ENCODE results near the gene CITED4. TPM values are rescaled to one million over a fixed set of nuclear protein-coding genes. Genes with fewer than 3 reads are reported as not detected.
A peak's percentile ranks its signal among the peaks of the same experiment; 100 is the strongest.

CITED4 gene
- total and polyA plus RNA-seq, 10 of the 15 experiments (the other 5 are each of a cell fraction or from before 2014, with no cell fraction given): 0.13 to 0.64 (median 0.26) TPM; not detected in 6

GRCh38 chr1:40819101-40819500 lies 43.1 kb downstream of the CITED4 start (continued):
- no peak for TF ChIP-seq ZNF687 (IDR thresholded peaks at IDR 0.05)
- no peak for TF ChIP-seq HDAC6 (IDR thresholded peaks at IDR 0.05; ENCODE audit: unreplicated experiment)
- TF ChIP-seq POLR2AphosphoS2 (IDR thresholded peaks at IDR 0.05; ENCODE audit: low read depth, low read length): no peak
- no peak for TF ChIP-seq RAD21 (IDR thresholded peaks at IDR 0.05; ENCODE audit: insufficient read depth, low read depth, low read length)
- TF ChIP-seq POU2F2 (IDR thresholded peaks at IDR 0.05; ENCODE audit: borderline replicate concordance, low read depth, low read length): no peak

- ChIA-PET SMC1A (ENCODE audit: uncharacterized antibody, unreplicated experiment) (no interaction called here), RAD21 (ENCODE audit: unreplicated experiment) (no interaction called here), POLR2A (no interaction called here), CTCF (no interaction called here)
- DNase-seq (ENCODE audit: low read depth, low spot score) (no peak), ATAC-seq (peak; percentile 98), FAIRE-seq (no peak)
- Histone ChIP-seq H3K4me1 (ENCODE audit: control insufficient read depth, insufficient read depth, low read length) (peaks cover 4% of the 10 kb centered on the region; the same call in 1 of the 2 replicates), H3K9me3 (replicated peaks; ENCODE audit: control insufficient read depth, insufficient read depth, low read length) (no peaks in the 10 kb centered on the region), H2AFZ (ENCODE audit: control insufficient read depth, low read depth, low read length) (peak overlapping the region; percentile 87), H3K79me2 (ENCODE audit: control insufficient read depth, insufficient read depth, low read length) (no peaks in the 10 kb centered on the region), H3K27me3 (replicated peaks in 1 of 2; ENCODE audit: control insufficient read depth in 2 of 2, insufficient read depth in 2 of 2, low read length in 1 of 2) (no peaks in the 10 kb centered on the region; a peak in 1 of 4 replicates), H3K9ac (ENCODE audit: control insufficient read depth, insufficient read depth, low read length) (peak overlapping the region; percentile 34; the same call in 1 of the 2 replicates), H3K4me3 (peak overlapping the region; percentile 60; the same call in 1 of the 2 replicates), H3K36me3 (ENCODE audit: control insufficient read depth in 2 of 2, insufficient read depth in 2 of 2, low read length in 1 of 2) (no peaks in the 10 kb centered on the region), H4K20me1 (ENCODE audit: control insufficient read depth, insufficient read depth) (no peaks in the 10 kb centered on the region), H3K27ac (ENCODE audit: control insufficient read depth, insufficient read depth) (no peak overlapping the region), H3K4me2 (ENCODE audit: control insufficient read depth, insufficient read depth) (peak overlapping the region; percentile 96)
- in situ Hi-C loops (cut with MboI): no loop called here
- intact Hi-C loops (cut with micrococcal nuclease; ENCODE audit: unreplicated experiment): no loop called here
- WGBS (ENCODE audit: insufficient coverage, insufficient replicate concordance, low lambda C conversion rate, missing lambda C conversion rate): under 1% methylated on average over 50 of the region's 59 CpGs
- BruUV-seq (replicated peaks): no TSS peak
- peak; percentile 40; the same call in 1 of the 2 replicates for TF ChIP-seq MAX (IDR thresholded peaks at IDR 0.05; ENCODE audit: low read depth, low read length)
- 0 out of 2 replicates have a peak, but pooled peaks have one; percentile 18 for TF ChIP-seq MXI1 (IDR thresholded peaks at IDR 0.05; ENCODE audit: low read depth, low read length)
- no peak for TF ChIP-seq BCL3 (IDR thresholded peaks at IDR 0.05; ENCODE audit: borderline replicate concordance, insufficient read depth, low read depth, low read length, poor library complexity, severe bottlenecking)
- TF ChIP-seq POLR2A (IDR thresholded peaks at IDR 0.05; ENCODE audit: low read depth, low read length): 0 out of 2 replicates have a peak, but pooled peaks have one; percentile 30
- peak; percentile 75 for TF ChIP-seq NR2F1 (conservative IDR thresholded peaks at IDR 0.05)
- no peak for TF ChIP-seq HCFC1 (IDR thresholded peaks at IDR 0.05; ENCODE audit: low read length)
- TF ChIP-seq HDAC6 (IDR thresholded peaks at IDR 0.05; ENCODE audit: unreplicated experiment): peak; percentile 37
- peak in 1 of 2 experiments; percentile 54; a peak in 1 of 3 replicates for TF ChIP-seq EGR1 (IDR thresholded peaks at IDR 0.05; ENCODE audit: borderline replicate concordance in 1 of 2, low read depth in 2 of 2, low read length in 2 of 2)
These were observed 43.8 kb downstream of the CITED4 start for GRCh38 chr1:40818264-40818961.

Data from GM12878 (cell line).